ENCODE results near the gene NOD2.

NOD2 gene

GRCh38 chr16:50711040-50711439, 17.6 kb downstream of the NOD2 start:
- DNase-seq (ENCODE audit: low read depth, low spot score): no peak
- TF ChIP-seq YY1 (IDR thresholded peaks at IDR 0.05; ENCODE audit: insufficient read depth, insufficient read length): no peak
- no peak for TF ChIP-seq ZNF274 (IDR thresholded peaks at IDR 0.05; ENCODE audit: low read depth, low read length)
- no peak for TF ChIP-seq SUZ12 (IDR thresholded peaks at IDR 0.05; ENCODE audit: extremely low read depth, insufficient read depth, insufficient read length)
- Histone ChIP-seq H3K36me3 (ENCODE audit: insufficient read depth, insufficient read length, low read length) (no peaks in the 10 kb centered on the region), H3K9ac (ENCODE audit: insufficient read length, low read depth) (no peak overlapping the region), H3K9me3 (ENCODE audit: insufficient read depth, low read length) (no peaks in the 10 kb centered on the region), H3K4me3 (ENCODE audit: insufficient read length, low read depth) (no peak overlapping the region), H3K4me1 (ENCODE audit: insufficient read depth, insufficient read length) (peaks cover 2% of the 10 kb centered on the region), H3K27me3 (ENCODE audit: insufficient read depth, insufficient read length) (no peaks in the 10 kb centered on the region)

DNA sequence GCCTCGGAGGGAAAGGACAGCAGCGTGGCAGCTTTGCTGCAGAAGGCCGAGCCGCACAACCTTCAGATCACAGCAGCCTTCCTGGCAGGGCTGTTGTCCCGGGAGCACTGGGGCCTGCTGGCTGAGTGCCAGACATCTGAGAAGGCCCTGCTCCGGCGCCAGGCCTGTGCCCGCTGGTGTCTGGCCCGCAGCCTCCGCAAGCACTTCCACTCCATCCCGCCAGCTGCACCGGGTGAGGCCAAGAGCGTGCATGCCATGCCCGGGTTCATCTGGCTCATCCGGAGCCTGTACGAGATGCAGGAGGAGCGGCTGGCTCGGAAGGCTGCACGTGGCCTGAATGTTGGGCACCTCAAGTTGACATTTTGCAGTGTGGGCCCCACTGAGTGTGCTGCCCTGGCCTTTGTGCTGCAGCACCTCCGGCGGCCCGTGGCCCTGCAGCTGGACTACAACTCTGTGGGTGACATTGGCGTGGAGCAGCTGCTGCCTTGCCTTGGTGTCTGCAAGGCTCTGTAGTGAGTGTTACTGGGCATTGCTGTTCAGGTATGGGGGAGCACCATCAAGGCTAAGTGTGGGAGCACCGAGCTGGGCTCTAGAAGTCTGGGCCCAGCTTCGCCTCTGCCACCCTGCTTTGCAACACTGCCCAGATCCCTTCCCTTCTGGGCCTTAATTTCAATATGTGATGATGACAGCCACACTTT, 18.6 kb downstream of the NOD2 start:
- TF ChIP-seq ZNF274 (IDR thresholded peaks at IDR 0.05; ENCODE audit: low read depth, low read length) (no peak), SUZ12 (IDR thresholded peaks at IDR 0.05; ENCODE audit: extremely low read depth, insufficient read depth, insufficient read length) (no peak), YY1 (IDR thresholded peaks at IDR 0.05; ENCODE audit: insufficient read depth, insufficient read length) (no peak)

DNA sequence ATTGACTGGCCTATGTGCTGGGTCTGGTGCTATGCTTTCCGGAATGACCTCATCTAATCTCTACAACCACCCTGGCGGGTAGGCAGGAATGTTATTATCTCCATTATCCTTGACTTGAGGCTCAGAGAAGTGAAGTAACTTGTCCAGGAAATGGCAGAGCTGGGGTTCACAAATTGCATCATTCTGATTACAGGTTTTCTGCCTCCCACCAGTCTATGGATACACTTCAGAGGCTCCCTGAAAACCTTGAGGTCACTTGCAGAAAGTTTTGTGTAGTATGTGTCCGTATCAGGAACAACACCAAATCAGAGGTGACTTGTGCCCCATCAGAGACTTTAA, 19.1 kb downstream of the NOD2 start:
- no peak overlapping the region for H3K4me3 ChIP-seq (ENCODE audit: insufficient read length, low read depth)
- no peaks in the 10 kb centered on the region for H3K27me3 ChIP-seq (ENCODE audit: insufficient read depth, insufficient read length)
- H3K9me3 ChIP-seq (ENCODE audit: insufficient read depth, low read length): no peaks in the 10 kb centered on the region
- H3K36me3 ChIP-seq (ENCODE audit: insufficient read depth, insufficient read length, low read length): no peaks in the 10 kb centered on the region
- no peak for TF ChIP-seq YY1 (IDR thresholded peaks at IDR 0.05; ENCODE audit: insufficient read depth, insufficient read length)
- no peak for TF ChIP-seq ZNF274 (IDR thresholded peaks at IDR 0.05; ENCODE audit: low read depth, low read length)
- TF ChIP-seq SUZ12 (IDR thresholded peaks at IDR 0.05; ENCODE audit: extremely low read depth, insufficient read depth, insufficient read length): no peak
- H3K4me1 ChIP-seq (ENCODE audit: insufficient read depth, insufficient read length): peaks cover 2% of the 10 kb centered on the region
- no peak overlapping the region for H3K9ac ChIP-seq (ENCODE audit: insufficient read length, low read depth)
- DNase-seq (ENCODE audit: low read depth, low spot score): no peak

More for the DNA sequence above, 18.6 kb downstream of the NOD2 start:
- H3K4me1 ChIP-seq (ENCODE audit: insufficient read depth, insufficient read length): peaks cover 2% of the 10 kb centered on the region
- H3K9me3 ChIP-seq (ENCODE audit: insufficient read depth, low read length): no peaks in the 10 kb centered on the region
- H3K36me3 ChIP-seq (ENCODE audit: insufficient read depth, insufficient read length, low read length): no peaks in the 10 kb centered on the region
- no peak overlapping the region for H3K4me3 ChIP-seq (ENCODE audit: insufficient read length, low read depth)
- DNase-seq (ENCODE audit: low read depth, low spot score): no peak
- H3K9ac ChIP-seq (ENCODE audit: insufficient read length, low read depth): no peak overlapping the region
- no peaks in the 10 kb centered on the region for H3K27me3 ChIP-seq (ENCODE audit: insufficient read depth, insufficient read length)

DNA sequence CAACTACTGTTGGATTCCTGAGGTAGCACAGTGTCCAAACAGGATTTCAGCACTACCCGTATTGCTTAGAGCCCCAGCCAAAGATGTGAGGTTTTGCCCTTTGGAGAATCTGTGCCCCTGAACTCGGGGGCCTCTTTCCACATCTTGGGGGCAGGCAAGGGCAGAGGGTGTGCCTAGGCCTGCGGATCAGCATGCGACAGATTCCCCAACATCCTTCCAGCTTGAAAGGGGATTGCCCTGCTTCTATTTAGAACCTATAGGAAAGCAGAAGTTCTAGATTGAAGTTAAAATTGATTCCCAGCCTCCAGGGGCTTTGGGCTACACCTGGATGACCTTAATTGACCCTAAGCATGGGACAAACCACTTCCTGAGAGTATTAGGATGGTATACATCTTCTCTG, 19.6 kb downstream of the NOD2 start:
- H3K36me3 ChIP-seq (ENCODE audit: insufficient read depth, insufficient read length, low read length): no peaks in the 10 kb centered on the region
- no peak overlapping the region for H3K9ac ChIP-seq (ENCODE audit: insufficient read length, low read depth)
- TF ChIP-seq SUZ12 (IDR thresholded peaks at IDR 0.05; ENCODE audit: extremely low read depth, insufficient read depth, insufficient read length) (no peak), YY1 (IDR thresholded peaks at IDR 0.05; ENCODE audit: insufficient read depth, insufficient read length) (no peak), ZNF274 (IDR thresholded peaks at IDR 0.05; ENCODE audit: low read depth, low read length) (no peak)
- peaks cover 2% of the 10 kb centered on the region for H3K4me1 ChIP-seq (ENCODE audit: insufficient read depth, insufficient read length)
- DNase-seq (ENCODE audit: low read depth, low spot score): no peak
- no peaks in the 10 kb centered on the region for H3K27me3 ChIP-seq (ENCODE audit: insufficient read depth, insufficient read length)
- no peaks in the 10 kb centered on the region for H3K9me3 ChIP-seq (ENCODE audit: insufficient read depth, low read length)
- no peak overlapping the region for H3K4me3 ChIP-seq (ENCODE audit: insufficient read length, low read depth)

DNA sequence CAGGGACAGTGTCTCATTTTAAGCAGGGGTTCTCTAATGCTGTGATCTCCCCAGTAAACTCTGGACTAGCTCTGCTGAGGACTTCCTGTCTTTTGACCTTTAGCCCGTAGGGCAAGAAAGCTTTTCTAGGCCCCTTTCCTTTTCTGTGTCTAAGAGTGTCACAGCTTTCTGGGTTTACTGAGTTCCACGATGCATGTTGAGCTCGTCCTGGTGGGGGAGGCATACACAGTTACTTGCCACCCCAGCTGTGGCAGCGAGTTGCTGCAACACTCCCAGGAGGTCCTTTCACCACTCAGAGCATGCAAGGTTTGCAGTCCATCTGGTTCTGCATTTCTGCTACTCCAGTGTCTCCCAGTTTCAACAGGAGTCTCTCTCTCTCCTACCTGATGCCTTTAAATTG, 23.7 kb downstream of the NOD2 start:
- no peak overlapping the region for H3K4me3 ChIP-seq (ENCODE audit: insufficient read length, low read depth)
- H3K9me3 ChIP-seq (ENCODE audit: insufficient read depth, low read length): no peaks in the 10 kb centered on the region
- H3K27me3 ChIP-seq (ENCODE audit: insufficient read depth, insufficient read length): no peaks in the 10 kb centered on the region
- no peak overlapping the region for H3K9ac ChIP-seq (ENCODE audit: insufficient read length, low read depth)
- no peaks in the 10 kb centered on the region for H3K36me3 ChIP-seq (ENCODE audit: insufficient read depth, insufficient read length, low read length)
- TF ChIP-seq SUZ12 (IDR thresholded peaks at IDR 0.05; ENCODE audit: extremely low read depth, insufficient read depth, insufficient read length) (no peak), YY1 (IDR thresholded peaks at IDR 0.05; ENCODE audit: insufficient read depth, insufficient read length) (no peak), ZNF274 (IDR thresholded peaks at IDR 0.05; ENCODE audit: low read depth, low read length) (no peak)
- peaks cover 6% of the 10 kb centered on the region for H3K4me1 ChIP-seq (ENCODE audit: insufficient read depth, insufficient read length)
- no peak for DNase-seq (ENCODE audit: low read depth, low spot score)

DNA sequence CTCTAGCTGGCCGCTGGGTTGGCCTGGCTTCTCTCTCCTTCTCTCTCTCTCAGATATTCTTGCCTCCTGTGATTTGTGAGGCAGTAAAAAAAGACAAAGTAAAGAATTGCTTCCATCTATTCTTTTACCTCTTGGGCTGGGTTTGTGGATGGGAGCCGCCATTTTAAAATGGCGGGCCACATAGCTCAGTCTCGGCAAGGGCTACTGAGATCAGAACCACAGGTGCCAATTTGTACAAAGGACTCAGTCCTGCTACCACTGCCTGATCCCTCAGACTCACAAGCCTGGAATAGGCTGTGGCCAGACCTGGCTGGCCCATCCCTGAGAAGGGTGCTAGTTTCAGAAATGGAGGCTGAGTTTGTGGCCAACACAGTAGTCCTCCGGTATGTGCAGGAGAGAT, 24.1 kb downstream of the NOD2 start:
- Histone ChIP-seq H3K36me3 (ENCODE audit: insufficient read depth, insufficient read length, low read length) (no peaks in the 10 kb centered on the region), H3K4me3 (ENCODE audit: insufficient read length, low read depth) (no peak overlapping the region), H3K9me3 (ENCODE audit: insufficient read depth, low read length) (no peaks in the 10 kb centered on the region), H3K4me1 (ENCODE audit: insufficient read depth, insufficient read length) (peaks cover 6% of the 10 kb centered on the region), H3K9ac (ENCODE audit: insufficient read length, low read depth) (no peak overlapping the region), H3K27me3 (ENCODE audit: insufficient read depth, insufficient read length) (no peaks in the 10 kb centered on the region)
- peak; percentile 15 for TF ChIP-seq YY1 (IDR thresholded peaks at IDR 0.05; ENCODE audit: insufficient read depth, insufficient read length)
- no peak for TF ChIP-seq ZNF274 (IDR thresholded peaks at IDR 0.05; ENCODE audit: low read depth, low read length)
- no peak for TF ChIP-seq SUZ12 (IDR thresholded peaks at IDR 0.05; ENCODE audit: extremely low read depth, insufficient read depth, insufficient read length)
- no peak for DNase-seq (ENCODE audit: low read depth, low spot score)

- Histone ChIP-seq H3K4me1 (ENCODE audit: insufficient read depth, insufficient read length) (peaks cover 6% of the 10 kb centered on the region), H3K9me3 (ENCODE audit: insufficient read depth, low read length) (no peaks in the 10 kb centered on the region), H3K27me3 (ENCODE audit: insufficient read depth, insufficient read length) (no peaks in the 10 kb centered on the region), H3K4me3 (ENCODE audit: insufficient read length, low read depth) (no peak overlapping the region), H3K36me3 (ENCODE audit: insufficient read depth, insufficient read length, low read length) (no peaks in the 10 kb centered on the region), H3K9ac (ENCODE audit: insufficient read length, low read depth) (no peak overlapping the region)
- no peak for TF ChIP-seq YY1 (IDR thresholded peaks at IDR 0.05; ENCODE audit: insufficient read depth, insufficient read length)
- TF ChIP-seq SUZ12 (IDR thresholded peaks at IDR 0.05; ENCODE audit: extremely low read depth, insufficient read depth, insufficient read length): no peak
- TF ChIP-seq ZNF274 (IDR thresholded peaks at IDR 0.05; ENCODE audit: low read depth, low read length): no peak
- DNase-seq (ENCODE audit: low read depth, low spot score): no peak
These were observed 24.8 kb downstream of the NOD2 start for GRCh38 chr16:50718061-50718760.
